IgD-negative memory B cell (primary cell): ENCODE results near the gene CENPVL2. TPM values are rescaled to one million over a fixed set of nuclear protein-coding genes. Genes with fewer than 3 reads are reported as not detected.

Experiments used
- polyA plus RNA-seq: library from polyadenylated mRNA; unstranded; fragments of 300-500 nt; fragmentation: Illumina TruSeq; gene quantifications from one replicate; pipeline ENCODE4 v1.2.3, GENCODE V29; 2021

CENPVL2 gene
- polyA plus RNA-seq, 1 donor from 2014 or later: not detected

Other genes with a start within 250 kb of the CENPVL2 start
- 0.20 TPM for gene NUDT11, start 186.2 kb downstream of the CENPVL2 start, polyA plus RNA-seq
- gene CENPVL3, start 63.9 kb downstream of the CENPVL2 start, polyA plus RNA-seq: not detected
- gene CENPVL1, start 27.7 kb upstream of the CENPVL2 start, polyA plus RNA-seq: not detected
- gene GSPT2, start 60.6 kb upstream of the CENPVL2 start, polyA plus RNA-seq: 9.6 TPM
- gene MAGED1, start 210.8 kb upstream of the CENPVL2 start, polyA plus RNA-seq: 35.8 TPM